ENCODE data around the gene CNTNAP5. TPM values are rescaled to one million over a fixed set of nuclear protein-coding genes. Genes with fewer than 3 reads are reported as not detected.

Gene CNTNAP5
- total RNA-seq, 1 experiment from 2014 or later, result not detected

DNA sequence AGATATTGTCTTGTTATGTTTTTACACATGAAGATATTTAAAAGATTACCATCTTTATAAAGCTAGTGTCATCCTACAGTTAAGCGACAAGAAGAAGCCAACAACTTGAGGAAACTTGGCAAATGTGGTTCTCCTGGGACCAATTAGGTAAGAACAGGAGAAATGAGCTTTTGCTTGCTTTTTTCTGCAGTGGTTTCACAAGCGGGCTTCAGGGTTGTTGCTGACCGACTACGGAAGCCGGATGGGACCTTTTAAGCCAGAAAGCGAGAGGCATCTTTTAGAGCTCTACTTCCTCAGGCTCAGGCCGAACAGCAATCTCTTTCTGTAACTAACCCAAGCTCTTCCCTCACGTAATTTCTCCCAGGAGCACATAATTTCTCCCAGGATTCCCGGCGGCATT, 256.5 kb downstream of the CNTNAP5 start:
- Histone ChIP-seq H3K4me1 (ENCODE audit: control insufficient read depth, insufficient read depth, low read length) (no peaks in the 10 kb centered on the region), H3K27me3 (ENCODE audit: control insufficient read depth, insufficient read depth, low read length) (no peaks in the 10 kb centered on the region), H3K4me3 (ENCODE audit: low read depth in 2 of 2, low read length in 2 of 2) (no peak overlapping the region), H3K36me3 (ENCODE audit: control insufficient read depth, insufficient read depth, low read length) (no peaks in the 10 kb centered on the region), H3K9me3 (ENCODE audit: control insufficient read depth, insufficient read depth, low read depth, low read length) (no peaks in the 10 kb centered on the region), H3K27ac (ENCODE audit: low read length) (no peak overlapping the region)
- TF ChIP-seq TCF7L2 (IDR thresholded peaks at IDR 0.05; ENCODE audit: low read depth, low read length) (no peak), SIN3A (IDR thresholded peaks at IDR 0.05; ENCODE audit: borderline replicate concordance, insufficient read depth, low read depth, low read length) (no peak), POLR2AphosphoS5 (IDR thresholded peaks at IDR 0.05; ENCODE audit: low read depth, low read length) (no peak)
- TF ChIP-seq, protein P1, sequence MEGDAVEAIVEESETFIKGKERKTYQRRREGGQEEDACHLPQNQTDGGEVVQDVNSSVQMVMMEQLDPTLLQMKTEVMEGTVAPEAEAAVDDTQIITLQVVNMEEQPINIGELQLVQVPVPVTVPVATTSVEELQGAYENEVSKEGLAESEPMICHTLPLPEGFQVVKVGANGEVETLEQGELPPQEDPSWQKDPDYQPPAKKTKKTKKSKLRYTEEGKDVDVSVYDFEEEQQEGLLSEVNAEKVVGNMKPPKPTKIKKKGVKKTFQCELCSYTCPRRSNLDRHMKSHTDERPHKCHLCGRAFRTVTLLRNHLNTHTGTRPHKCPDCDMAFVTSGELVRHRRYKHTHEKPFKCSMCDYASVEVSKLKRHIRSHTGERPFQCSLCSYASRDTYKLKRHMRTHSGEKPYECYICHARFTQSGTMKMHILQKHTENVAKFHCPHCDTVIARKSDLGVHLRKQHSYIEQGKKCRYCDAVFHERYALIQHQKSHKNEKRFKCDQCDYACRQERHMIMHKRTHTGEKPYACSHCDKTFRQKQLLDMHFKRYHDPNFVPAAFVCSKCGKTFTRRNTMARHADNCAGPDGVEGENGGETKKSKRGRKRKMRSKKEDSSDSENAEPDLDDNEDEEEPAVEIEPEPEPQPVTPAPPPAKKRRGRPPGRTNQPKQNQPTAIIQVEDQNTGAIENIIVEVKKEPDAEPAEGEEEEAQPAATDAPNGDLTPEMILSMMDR (IDR thresholded peaks at IDR 0.05), result no peak
- TF ChIP-seq, protein P2, sequence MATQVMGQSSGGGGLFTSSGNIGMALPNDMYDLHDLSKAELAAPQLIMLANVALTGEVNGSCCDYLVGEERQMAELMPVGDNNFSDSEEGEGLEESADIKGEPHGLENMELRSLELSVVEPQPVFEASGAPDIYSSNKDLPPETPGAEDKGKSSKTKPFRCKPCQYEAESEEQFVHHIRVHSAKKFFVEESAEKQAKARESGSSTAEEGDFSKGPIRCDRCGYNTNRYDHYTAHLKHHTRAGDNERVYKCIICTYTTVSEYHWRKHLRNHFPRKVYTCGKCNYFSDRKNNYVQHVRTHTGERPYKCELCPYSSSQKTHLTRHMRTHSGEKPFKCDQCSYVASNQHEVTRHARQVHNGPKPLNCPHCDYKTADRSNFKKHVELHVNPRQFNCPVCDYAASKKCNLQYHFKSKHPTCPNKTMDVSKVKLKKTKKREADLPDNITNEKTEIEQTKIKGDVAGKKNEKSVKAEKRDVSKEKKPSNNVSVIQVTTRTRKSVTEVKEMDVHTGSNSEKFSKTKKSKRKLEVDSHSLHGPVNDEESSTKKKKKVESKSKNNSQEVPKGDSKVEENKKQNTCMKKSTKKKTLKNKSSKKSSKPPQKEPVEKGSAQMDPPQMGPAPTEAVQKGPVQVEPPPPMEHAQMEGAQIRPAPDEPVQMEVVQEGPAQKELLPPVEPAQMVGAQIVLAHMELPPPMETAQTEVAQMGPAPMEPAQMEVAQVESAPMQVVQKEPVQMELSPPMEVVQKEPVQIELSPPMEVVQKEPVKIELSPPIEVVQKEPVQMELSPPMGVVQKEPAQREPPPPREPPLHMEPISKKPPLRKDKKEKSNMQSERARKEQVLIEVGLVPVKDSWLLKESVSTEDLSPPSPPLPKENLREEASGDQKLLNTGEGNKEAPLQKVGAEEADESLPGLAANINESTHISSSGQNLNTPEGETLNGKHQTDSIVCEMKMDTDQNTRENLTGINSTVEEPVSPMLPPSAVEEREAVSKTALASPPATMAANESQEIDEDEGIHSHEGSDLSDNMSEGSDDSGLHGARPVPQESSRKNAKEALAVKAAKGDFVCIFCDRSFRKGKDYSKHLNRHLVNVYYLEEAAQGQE (IDR thresholded peaks at IDR 0.05; ENCODE audit: insufficient read depth in 1 of 2, low read depth in 2 of 2, low read length in 1 of 2), result no peak
- in situ Hi-C loops (cut with HindIII; ENCODE audit: low pct_unique_long_range_greater_than_20kb, low sequenced_read_pairs) (no loop called here), intact Hi-C loops (cut with micrococcal nuclease; ENCODE audit: unreplicated experiment) (no loop called here)
- ChIA-PET POLR2A (no interaction called here), CTCF (no interaction called here)
- ATAC-seq (no peak), DNase-seq (ENCODE audit: low read depth, low spot score) (no peak)
- no TSS peak for BruUV-seq (replicated peaks)

DNA sequence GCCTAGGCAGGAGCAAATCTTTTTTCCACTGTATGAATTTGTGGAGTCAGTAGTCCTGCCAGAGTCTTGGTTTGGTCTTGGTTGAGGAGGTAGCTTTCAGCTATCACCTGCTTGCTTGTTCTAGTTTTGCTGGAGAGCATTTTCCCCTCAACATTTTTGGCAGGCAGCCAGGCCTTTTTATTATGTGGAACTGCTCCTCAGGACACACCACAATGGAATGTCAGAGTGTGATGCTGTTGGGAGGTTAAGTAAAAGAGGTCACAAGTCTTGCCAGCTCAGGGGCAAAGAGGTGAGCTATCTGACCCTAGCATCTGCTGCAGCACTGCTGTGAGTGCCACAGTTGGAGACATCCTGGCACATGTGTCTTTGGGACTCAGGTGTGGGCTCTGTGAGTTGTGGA, 258.0 kb downstream of the CNTNAP5 start:
- ATAC-seq (no peak), DNase-seq (ENCODE audit: low read depth, low spot score) (no peak)
- no peak for TF ChIP-seq POLR2AphosphoS5 (IDR thresholded peaks at IDR 0.05; ENCODE audit: low read depth, low read length)
- POLR2A ChIA-PET, result no interaction called here
- no peaks in the 10 kb centered on the region for H3K36me3 ChIP-seq (ENCODE audit: control insufficient read depth, insufficient read depth, low read length)
- CTCF ChIA-PET, result no interaction called here
- no TSS peak for BruUV-seq (replicated peaks)
- in situ Hi-C loops (cut with HindIII; ENCODE audit: low pct_unique_long_range_greater_than_20kb, low sequenced_read_pairs) (no loop called here), intact Hi-C loops (cut with micrococcal nuclease; ENCODE audit: unreplicated experiment) (no loop called here)
- H3K9me3 ChIP-seq (ENCODE audit: control insufficient read depth, insufficient read depth, low read depth, low read length), result no peaks in the 10 kb centered on the region
- H3K27me3 ChIP-seq (ENCODE audit: control insufficient read depth, insufficient read depth, low read length), result no peaks in the 10 kb centered on the region
- no peaks in the 10 kb centered on the region for H3K4me1 ChIP-seq (ENCODE audit: control insufficient read depth, insufficient read depth, low read length)
- no peak overlapping the region for H3K4me3 ChIP-seq (ENCODE audit: low read depth in 2 of 2, low read length in 2 of 2)
- no peak overlapping the region for H3K27ac ChIP-seq (ENCODE audit: low read length)

DNA sequence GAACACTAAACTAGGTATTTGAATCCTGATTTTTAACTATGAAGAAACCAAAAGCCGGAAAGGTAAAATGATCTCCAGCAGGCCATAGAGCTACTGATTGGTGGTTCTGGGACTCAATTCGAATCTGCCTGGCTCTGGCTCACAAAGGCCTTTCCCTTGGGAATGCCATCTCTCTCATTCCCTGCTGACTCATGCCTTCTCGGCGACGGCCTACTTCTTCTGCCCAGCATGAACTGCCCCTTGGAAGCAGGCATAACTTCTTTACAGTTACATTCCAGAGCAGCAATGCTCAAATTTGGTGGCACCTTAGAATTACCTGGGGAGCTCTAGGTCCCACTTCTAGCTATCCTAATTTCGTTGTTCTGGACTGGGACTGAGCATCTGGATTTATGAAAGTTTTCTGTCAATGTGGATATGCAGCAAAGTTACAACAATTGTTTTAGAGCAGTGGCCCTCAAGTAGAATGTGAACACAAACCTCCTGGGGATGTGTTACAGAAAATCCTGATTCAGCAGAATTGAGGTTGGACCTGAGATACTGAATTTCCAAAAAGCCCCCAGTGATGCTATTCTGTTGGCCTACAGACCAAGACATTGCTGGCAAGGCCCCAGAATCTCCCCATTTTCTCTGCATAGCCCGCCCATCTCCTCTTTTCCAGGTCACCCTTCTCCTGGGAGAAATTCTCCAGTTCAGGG, 261.1 kb downstream of the CNTNAP5 start:
- TF ChIP-seq TCF7L2 (IDR thresholded peaks at IDR 0.05; ENCODE audit: low read depth, low read length), result no peak
- no peak for TF ChIP-seq POLR2AphosphoS5 (IDR thresholded peaks at IDR 0.05; ENCODE audit: low read depth, low read length)
- TF ChIP-seq, protein P1 (IDR thresholded peaks at IDR 0.05), result no peak
- TF ChIP-seq, protein P2 (IDR thresholded peaks at IDR 0.05; ENCODE audit: insufficient read depth in 1 of 2, low read depth in 2 of 2, low read length in 1 of 2), result no peak
- no peak for TF ChIP-seq SIN3A (IDR thresholded peaks at IDR 0.05; ENCODE audit: borderline replicate concordance, insufficient read depth, low read depth, low read length)
- Histone ChIP-seq H3K4me1 (ENCODE audit: control insufficient read depth, insufficient read depth, low read length) (no peaks in the 10 kb centered on the region), H3K4me3 (ENCODE audit: low read depth in 2 of 2, low read length in 2 of 2) (no peak overlapping the region), H3K27ac (ENCODE audit: low read length) (no peak overlapping the region), H3K36me3 (ENCODE audit: control insufficient read depth, insufficient read depth, low read length) (no peaks in the 10 kb centered on the region), H3K9me3 (ENCODE audit: control insufficient read depth, insufficient read depth, low read depth, low read length) (no peaks in the 10 kb centered on the region), H3K27me3 (ENCODE audit: control insufficient read depth, insufficient read depth, low read length) (no peaks in the 10 kb centered on the region)
- BruUV-seq (replicated peaks), result no TSS peak
- ChIA-PET POLR2A (no interaction called here), CTCF (no interaction called here)
- ATAC-seq, result no peak
- no peak for DNase-seq (ENCODE audit: low read depth, low spot score)
- intact Hi-C loops (cut with micrococcal nuclease; ENCODE audit: unreplicated experiment) (no loop called here), in situ Hi-C loops (cut with HindIII; ENCODE audit: low pct_unique_long_range_greater_than_20kb, low sequenced_read_pairs) (no loop called here)
